Measurements from ENCODE around the gene APBA2. TPM values are rescaled to one million over a fixed set of nuclear protein-coding genes. Genes with fewer than 3 reads are reported as not detected.

The APBA2 gene
- total RNA-seq, 3 donors from 2014 or later = 0.64 to 6.9 (median 5.0) TPM

- DNase-seq (ENCODE audit: low spot score in 2 of 2) = no peak
- H3K27ac ChIP-seq = no peak overlapping the region
- H3K36me3 ChIP-seq = no peaks in the 10 kb centered on the region
Observed at GRCh38 chr15:28879551-28879950, 6.2 kb upstream of the APBA2 start.

GRCh38 chr15:28880680-28881079, 5.1 kb upstream of the APBA2 start:
- Histone ChIP-seq H3K4me3 (no peak overlapping the region), H3K4me1 (no peaks in the 10 kb centered on the region), H3K27ac (no peak overlapping the region), H3K9me3 (no peaks in the 10 kb centered on the region), H3K27me3 (peaks cover 0 to 8% of the 10 kb centered on the region in 2 donors), H3K36me3 (no peaks in the 10 kb centered on the region)
- DNase-seq (ENCODE audit: low spot score in 2 of 2) = no peak
- TF ChIP-seq POLR2A (IDR thresholded peaks at IDR 0.05) (no peak), POLR2AphosphoS5 (IDR thresholded peaks at IDR 0.05) (no peak), CTCF (IDR thresholded peaks at IDR 0.05) (no peak)
- intact Hi-C loops (cut with DNase I; ENCODE audit: low total_unique reads) = no loop called here

More at GRCh38 chr15:28879551-28879950, 6.2 kb upstream of the APBA2 start:
- Histone ChIP-seq H3K4me1 (no peaks in the 10 kb centered on the region), H3K4me3 (no peak overlapping the region), H3K9me3 (no peaks in the 10 kb centered on the region), H3K27me3 (no peaks in the 10 kb centered on the region)
- TF ChIP-seq CTCF (IDR thresholded peaks at IDR 0.05) (no peak), POLR2AphosphoS5 (IDR thresholded peaks at IDR 0.05) (no peak), POLR2A (IDR thresholded peaks at IDR 0.05) (no peak)
- intact Hi-C loops (cut with DNase I; ENCODE audit: low total_unique reads) = no loop called here

DNA sequence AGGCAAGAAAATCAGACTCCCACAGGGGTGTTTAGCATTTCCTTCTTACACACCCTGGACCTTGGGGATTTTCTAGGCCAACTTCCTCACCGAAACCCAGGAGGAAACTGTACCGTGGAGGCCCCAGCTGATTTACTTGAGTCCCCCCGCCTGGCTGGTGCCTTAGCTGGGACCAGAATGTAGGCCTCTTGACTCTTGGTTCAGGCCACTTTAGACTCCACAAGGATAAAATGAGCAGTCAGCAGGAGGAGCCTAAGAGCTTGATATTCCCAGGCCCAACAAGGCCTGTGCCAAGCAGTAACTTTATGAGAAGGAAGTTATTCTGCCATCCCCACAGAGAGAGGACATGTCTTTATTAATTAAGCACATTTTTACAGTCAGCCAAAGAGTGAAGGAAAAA, 4.6 kb upstream of the APBA2 start:
- no peak for DNase-seq (ENCODE audit: low spot score in 2 of 2)
- Histone ChIP-seq H3K4me3 (no peak overlapping the region), H3K27me3 (peaks cover 0 to 9% of the 10 kb centered on the region in 2 donors), H3K36me3 (no peaks in the 10 kb centered on the region), H3K27ac (no peak overlapping the region), H3K9me3 (no peaks in the 10 kb centered on the region), H3K4me1 (no peaks in the 10 kb centered on the region)
- no peak for TF ChIP-seq POLR2AphosphoS5 (IDR thresholded peaks at IDR 0.05)
- TF ChIP-seq POLR2A (IDR thresholded peaks at IDR 0.05) = no peak
- no peak for TF ChIP-seq CTCF (IDR thresholded peaks at IDR 0.05)
- intact Hi-C loops (cut with DNase I; ENCODE audit: low total_unique reads) = no loop called here

- no peak for DNase-seq (ENCODE audit: low spot score in 2 of 2)
- no peak for TF ChIP-seq POLR2AphosphoS5 (IDR thresholded peaks at IDR 0.05)
- TF ChIP-seq CTCF (IDR thresholded peaks at IDR 0.05) = no peak
- no peak for TF ChIP-seq POLR2A (IDR thresholded peaks at IDR 0.05)
- intact Hi-C loops (cut with DNase I; ENCODE audit: low total_unique reads) = no loop called here
- H3K9me3 ChIP-seq = no peaks in the 10 kb centered on the region
- no peaks in the 10 kb centered on the region for H3K4me1 ChIP-seq
- H3K4me3 ChIP-seq = no peak overlapping the region
- peaks cover under 1 to 13% of the 10 kb centered on the region in 2 donors for H3K27me3 ChIP-seq
- no peaks in the 10 kb centered on the region for H3K36me3 ChIP-seq
- no peak overlapping the region for H3K27ac ChIP-seq
Observed at GRCh38 chr15:28881600-28881999, 4.2 kb upstream of the APBA2 start.

DNA sequence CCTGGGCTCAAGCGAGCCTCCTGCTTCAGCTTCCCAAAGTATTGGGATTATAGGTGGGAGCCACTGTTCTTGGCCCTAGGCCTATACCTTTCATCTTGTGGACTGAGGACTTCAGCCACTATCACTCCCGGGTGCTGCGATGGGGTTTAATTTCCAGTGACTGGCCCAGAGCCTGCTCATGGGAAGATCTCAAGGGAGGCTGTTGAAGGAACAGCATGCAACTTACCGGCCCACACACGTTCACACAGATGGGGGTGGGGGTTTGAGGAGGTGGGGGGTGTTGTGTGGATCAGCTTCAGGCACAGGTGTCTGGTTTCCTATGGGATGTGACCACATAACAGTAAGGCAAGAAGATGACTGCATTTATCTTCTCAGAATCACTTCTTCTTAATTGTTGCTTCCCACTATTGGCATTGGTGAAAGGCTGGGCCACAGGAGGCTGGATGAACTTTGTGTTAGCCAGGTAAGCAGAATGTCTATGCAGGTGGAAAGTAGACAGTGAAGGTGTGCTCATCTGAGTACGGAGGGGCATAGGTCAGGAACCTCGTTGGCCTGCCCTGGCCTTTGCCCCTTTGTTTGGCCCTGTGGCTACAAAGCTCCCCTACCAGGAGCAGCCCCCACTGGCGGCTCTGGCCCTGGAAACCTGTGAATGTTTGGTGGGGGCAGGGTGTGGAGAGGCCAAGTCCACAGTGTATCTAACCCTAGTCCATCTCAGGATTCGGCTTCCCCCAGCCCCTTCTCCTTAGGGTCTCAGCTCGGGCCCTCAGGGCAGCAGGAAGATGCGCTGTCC, 1.4 kb upstream of the APBA2 start:
- no peak for TF ChIP-seq POLR2AphosphoS5 (IDR thresholded peaks at IDR 0.05)
- no peak for TF ChIP-seq CTCF (IDR thresholded peaks at IDR 0.05)
- no peak for TF ChIP-seq POLR2A (IDR thresholded peaks at IDR 0.05)
- Histone ChIP-seq H3K4me1 (no peaks in the 10 kb centered on the region), H3K27ac (no peak overlapping the region), H3K36me3 (no peaks in the 10 kb centered on the region), H3K27me3 (peaks cover 3 to 18% of the 10 kb centered on the region in 2 donors), H3K9me3 (no peaks in the 10 kb centered on the region), H3K4me3 (no peak overlapping the region)
- no peak for DNase-seq (ENCODE audit: low spot score in 2 of 2)
- intact Hi-C loops (cut with DNase I; ENCODE audit: low total_unique reads) = no loop called here
